Measurements from ENCODE around the gene FBXO15. TPM values are rescaled to one million over a fixed set of nuclear protein-coding genes. Genes with fewer than 3 reads are reported as not detected.
A peak's percentile ranks its signal among the peaks of the same experiment; 100 is the strongest.

FBXO15 gene
- total RNA-seq, 4 donors from 2014 or later = 0.13 to 0.32 (median 0.19) TPM; not detected in 1

DNA sequence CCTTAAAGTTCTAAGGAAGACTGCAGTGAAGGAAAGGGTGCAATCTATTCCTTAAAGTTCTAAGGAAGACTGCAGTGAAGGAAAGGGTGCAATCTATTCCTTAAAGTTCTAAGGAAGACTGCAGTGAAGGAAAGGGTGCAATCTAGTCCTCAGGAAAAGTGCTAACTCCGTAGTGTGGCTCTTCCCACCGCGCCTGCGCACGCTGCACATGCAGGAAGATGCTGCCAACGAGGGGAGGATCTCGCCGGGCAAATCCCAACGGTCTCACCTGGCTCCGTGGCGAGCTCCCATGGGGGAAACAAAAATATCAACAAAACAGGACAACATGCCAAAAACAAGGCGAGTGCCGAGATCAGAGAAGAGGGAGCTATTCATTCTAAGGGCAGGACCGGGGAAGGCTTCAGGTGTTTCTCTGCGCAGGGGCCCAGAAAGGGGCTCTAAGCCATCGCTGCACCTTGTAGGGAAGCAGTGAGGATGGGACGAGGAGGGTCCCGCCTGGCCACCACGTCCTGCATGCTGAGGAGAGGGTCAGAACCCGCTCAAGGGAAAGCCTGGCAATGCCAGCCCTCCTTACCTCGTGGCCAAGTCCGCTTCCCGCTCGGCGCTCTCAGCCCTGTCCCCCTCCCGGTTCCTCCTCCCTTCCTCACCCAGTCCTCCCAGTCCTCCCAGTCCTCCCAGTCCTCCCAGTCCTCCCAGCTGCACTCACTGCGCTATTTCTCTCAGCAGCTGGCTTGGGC, 25.2 kb upstream of the FBXO15 start:
- Histone ChIP-seq H3K36me3 (no peaks in the 10 kb centered on the region), H3K27ac (no peak overlapping the region), H3K4me3 (no peak overlapping the region), H3K9me3 (no peaks in the 10 kb centered on the region), H3K4me1 (no peaks in the 10 kb centered on the region), H3K27me3 (peaks cover 0 to 22% (median 0%) of the 10 kb centered on the region in 4 donors)
- 83 to 89% methylated on average over 27 of the region's 27 CpGs for WGBS, 2 donors
- no peak for TF ChIP-seq POLR2A (IDR thresholded peaks at IDR 0.05)
- TF ChIP-seq, protein P1, sequence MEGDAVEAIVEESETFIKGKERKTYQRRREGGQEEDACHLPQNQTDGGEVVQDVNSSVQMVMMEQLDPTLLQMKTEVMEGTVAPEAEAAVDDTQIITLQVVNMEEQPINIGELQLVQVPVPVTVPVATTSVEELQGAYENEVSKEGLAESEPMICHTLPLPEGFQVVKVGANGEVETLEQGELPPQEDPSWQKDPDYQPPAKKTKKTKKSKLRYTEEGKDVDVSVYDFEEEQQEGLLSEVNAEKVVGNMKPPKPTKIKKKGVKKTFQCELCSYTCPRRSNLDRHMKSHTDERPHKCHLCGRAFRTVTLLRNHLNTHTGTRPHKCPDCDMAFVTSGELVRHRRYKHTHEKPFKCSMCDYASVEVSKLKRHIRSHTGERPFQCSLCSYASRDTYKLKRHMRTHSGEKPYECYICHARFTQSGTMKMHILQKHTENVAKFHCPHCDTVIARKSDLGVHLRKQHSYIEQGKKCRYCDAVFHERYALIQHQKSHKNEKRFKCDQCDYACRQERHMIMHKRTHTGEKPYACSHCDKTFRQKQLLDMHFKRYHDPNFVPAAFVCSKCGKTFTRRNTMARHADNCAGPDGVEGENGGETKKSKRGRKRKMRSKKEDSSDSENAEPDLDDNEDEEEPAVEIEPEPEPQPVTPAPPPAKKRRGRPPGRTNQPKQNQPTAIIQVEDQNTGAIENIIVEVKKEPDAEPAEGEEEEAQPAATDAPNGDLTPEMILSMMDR (IDR thresholded peaks at IDR 0.05) = no peak
- DNase-seq = no peak
- intact Hi-C loops (cut with DNase I) = no loop called here

GRCh38 chr18:74171910-74172606, 24.4 kb upstream of the FBXO15 start:
- Histone ChIP-seq H3K27me3 (peaks cover 0 to 17% (median 0%) of the 10 kb centered on the region in 4 donors), H3K4me1 (no peaks in the 10 kb centered on the region), H3K9me3 (no peaks in the 10 kb centered on the region), H3K27ac (no peak overlapping the region), H3K4me3 (peak overlapping the region in 1 of 4 donors; percentile 42), H3K36me3 (no peaks in the 10 kb centered on the region)
- 58 to 73% methylated on average over 12 of the region's 12 CpGs for WGBS, 2 donors
- intact Hi-C loops (cut with DNase I) = no loop called here
- no peak for DNase-seq
- TF ChIP-seq, protein P1 (IDR thresholded peaks at IDR 0.05) = no peak
- TF ChIP-seq POLR2A (IDR thresholded peaks at IDR 0.05) = no peak

DNA sequence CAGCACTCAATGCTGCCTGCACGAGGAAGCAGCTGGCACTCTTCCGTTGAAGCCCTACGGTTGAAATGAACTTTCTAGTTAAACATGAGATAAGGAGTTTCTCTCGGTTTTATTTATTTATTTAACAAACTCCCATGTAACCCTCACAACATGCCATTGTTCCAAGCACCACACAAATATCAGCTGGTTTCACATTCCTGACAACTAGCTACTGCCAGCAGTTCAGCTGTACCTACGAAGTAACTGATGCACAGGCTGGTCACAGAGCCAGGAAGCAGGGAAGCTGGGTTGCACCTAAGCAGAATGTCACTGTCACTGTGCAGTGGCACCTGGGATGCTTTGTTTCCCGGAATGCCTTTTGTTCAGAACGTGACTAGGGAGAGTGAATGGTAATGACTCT, 18.8 kb upstream of the FBXO15 start:
- H3K9me3 ChIP-seq = no peaks in the 10 kb centered on the region
- WGBS, 2 donors = 55 to 66% methylated on average over 7 of the region's 7 CpGs
- intact Hi-C loops (cut with DNase I) = no loop called here
- no peak for DNase-seq
- peaks cover 0 to 11% (median 0%) of the 10 kb centered on the region in 3 donors for H3K36me3 ChIP-seq
- no peaks in the 10 kb centered on the region for H3K27me3 ChIP-seq
- TF ChIP-seq POLR2A (IDR thresholded peaks at IDR 0.05) = no peak
- TF ChIP-seq, protein P1 (IDR thresholded peaks at IDR 0.05) = no peak
- no peak overlapping the region for H3K4me3 ChIP-seq
- peaks cover 0 to 12% (median 0%) of the 10 kb centered on the region in 3 donors for H3K4me1 ChIP-seq
- no peak overlapping the region for H3K27ac ChIP-seq

DNA sequence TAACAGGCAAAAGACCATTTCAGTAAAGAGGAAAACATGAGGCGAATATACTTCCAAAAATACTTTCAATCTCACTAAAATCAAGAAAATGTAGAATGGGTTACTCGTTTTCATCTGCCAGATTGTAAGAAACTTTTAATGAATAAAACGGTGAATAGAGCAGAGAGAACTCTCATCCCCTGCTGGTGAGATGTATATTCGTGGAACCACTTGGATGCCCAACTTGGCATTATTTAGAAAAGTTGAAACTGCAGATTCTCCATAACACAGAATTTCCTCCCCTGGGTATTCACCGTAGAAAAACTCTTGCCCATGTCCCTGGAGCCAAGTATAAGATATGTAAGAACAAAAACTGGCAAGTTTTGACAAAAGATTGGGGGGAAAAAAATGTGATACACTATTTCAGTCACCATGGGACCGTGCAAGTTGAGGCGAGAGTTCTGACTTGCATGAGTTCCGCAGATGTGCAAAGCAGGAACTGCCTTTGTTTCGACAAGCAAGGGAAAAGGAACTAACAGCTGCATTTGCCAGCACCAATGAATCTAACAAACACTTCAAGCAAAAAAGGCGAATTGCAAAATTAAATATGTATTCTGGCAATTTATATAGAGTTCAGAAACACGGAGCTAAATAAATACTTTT, 15.5 kb upstream of the FBXO15 start:
- no peak for DNase-seq
- WGBS, 2 donors = 33 to 37% methylated on average over 11 of the region's 11 CpGs
- no peaks in the 10 kb centered on the region for H3K27me3 ChIP-seq
- H3K4me3 ChIP-seq = no peak overlapping the region
- peak overlapping the region in 2 of 4 donors; percentile 35 to 51 for H3K27ac ChIP-seq
- no peaks in the 10 kb centered on the region for H3K9me3 ChIP-seq
- TF ChIP-seq POLR2A (IDR thresholded peaks at IDR 0.05) = no peak
- TF ChIP-seq, protein P1 (IDR thresholded peaks at IDR 0.05) = peak in 2 of 6 experiments; percentile 13 to 40
- H3K4me1 ChIP-seq = peaks cover 0 to 12% (median 0%) of the 10 kb centered on the region in 3 donors
- intact Hi-C loops (cut with DNase I) = no loop called here
- peaks cover 0 to 43% (median 9%) of the 10 kb centered on the region in 3 donors for H3K36me3 ChIP-seq

DNA sequence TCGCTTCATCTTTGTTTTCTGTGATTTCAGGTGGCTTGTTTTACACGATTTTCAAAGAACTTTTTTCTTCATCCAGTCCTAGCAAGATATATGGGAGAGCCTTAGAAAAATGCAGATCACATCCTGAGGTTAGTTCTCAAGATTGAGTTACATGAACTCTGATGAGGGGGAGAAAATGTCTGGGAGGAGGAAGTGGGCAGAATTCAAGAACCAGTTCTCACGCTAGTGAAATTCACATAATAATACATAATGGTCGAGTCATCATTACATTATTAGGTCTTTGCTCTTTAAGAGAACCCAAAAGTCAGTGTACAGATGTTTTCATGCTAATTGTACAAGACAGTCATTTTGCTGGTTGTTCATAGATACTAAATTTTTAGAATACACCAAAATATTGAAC, 7.6 kb upstream of the FBXO15 start:
- H3K27ac ChIP-seq = no peak overlapping the region
- no peak for TF ChIP-seq POLR2A (IDR thresholded peaks at IDR 0.05)
- TF ChIP-seq, protein P1 (IDR thresholded peaks at IDR 0.05) = no peak
- H3K4me3 ChIP-seq = no peak overlapping the region
- DNase-seq = no peak
- no peaks in the 10 kb centered on the region for H3K27me3 ChIP-seq
- H3K9me3 ChIP-seq = no peaks in the 10 kb centered on the region
- peaks cover 0 to 29% (median 3%) of the 10 kb centered on the region in 3 donors for H3K4me1 ChIP-seq
- H3K36me3 ChIP-seq = peaks cover 0 to 89% (median 26%) of the 10 kb centered on the region in 3 donors
- WGBS, 2 donors = 86 to 92% methylated on average over 4 of the region's 4 CpGs
- intact Hi-C loops (cut with DNase I) = no loop called here
